ENCODE measurements around the gene COX7C. TPM values are rescaled to one million over a fixed set of nuclear protein-coding genes. Genes with fewer than 3 reads are reported as not detected.

Gene COX7C
- total RNA-seq, 1 experiment from 2014 or later, result 1,292 TPM

DNA sequence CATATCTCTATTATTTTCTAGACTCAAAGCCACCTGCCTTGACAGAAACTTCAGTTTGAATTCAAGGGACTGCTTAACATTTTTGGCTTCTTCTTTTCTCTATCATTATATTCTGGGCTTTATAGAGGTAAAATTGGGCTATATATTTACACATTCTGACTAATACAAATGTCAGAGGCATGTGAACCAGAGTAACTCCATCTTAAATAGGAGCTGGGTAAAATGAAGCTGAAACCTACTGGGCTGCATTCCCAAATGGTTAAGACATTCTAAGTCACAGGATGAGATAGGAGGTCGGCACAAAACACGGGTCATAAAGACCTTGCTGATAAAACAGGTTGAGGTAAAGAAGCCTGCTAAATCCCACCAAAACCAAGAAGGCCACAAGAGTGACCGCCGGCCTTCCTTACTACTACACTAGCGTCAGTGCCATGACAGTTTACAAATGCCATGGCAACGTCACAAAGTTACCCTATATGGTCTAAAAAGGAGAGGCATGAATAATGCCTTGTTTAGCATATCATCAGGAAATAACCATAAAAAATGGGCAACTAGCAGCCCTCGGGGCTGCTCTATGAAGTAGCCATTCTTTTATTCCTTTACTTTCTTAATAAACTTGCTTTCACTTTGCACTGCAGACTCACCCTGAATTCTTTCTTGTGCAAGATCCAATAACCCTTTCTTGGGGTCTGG is 44.8 kb upstream of the COX7C start:
- H4K8ac ChIP-seq (replicated peaks; ENCODE audit: insufficient read length, low read depth, low read length), result no peak overlapping the region
- no peaks in the 10 kb centered on the region for H3K23me2 ChIP-seq (ENCODE audit: insufficient read length, low read depth, low read length, poor library complexity, severe bottlenecking)
- H3K27ac ChIP-seq (ENCODE audit: insufficient read length, low read depth, low read length), result no peak overlapping the region
- H3K79me1 ChIP-seq (ENCODE audit: insufficient read depth, low read depth, low read length, poor library complexity, severe bottlenecking), result no peaks in the 10 kb centered on the region
- no peaks in the 10 kb centered on the region for H3K27me3 ChIP-seq (ENCODE audit: insufficient read depth, low read length)
- no peaks in the 10 kb centered on the region for H4K20me1 ChIP-seq (ENCODE audit: control insufficient read depth, insufficient read depth, insufficient read length)
- no peak overlapping the region for H3K23ac ChIP-seq (ENCODE audit: insufficient read length, low read depth, low read length)
- H2AK5ac ChIP-seq (ENCODE audit: insufficient read length, low read length), result no peak overlapping the region
- Mint-ChIP-seq H3K36me3 (ENCODE audit: insufficient read depth in 1 of 3, low read depth in 3 of 3) (peaks cover 4 to 9% (median 8%) of the 10 kb centered on the region in 3 experiments; a peak in 5 of 7 replicates), H3K4me1 (no peaks in the 10 kb centered on the region), H3K27me3 (ENCODE audit: low read depth) (no peaks in the 10 kb centered on the region), H3K27ac (no peak overlapping the region), H3K4me3 (no peak overlapping the region), H3K9me3 (peaks cover 0 to 5% of the 10 kb centered on the region in 2 experiments; a peak in 2 of 5 replicates)
- no peak overlapping the region for H4K91ac ChIP-seq (ENCODE audit: insufficient read length, low read depth, low read length)
- no peak overlapping the region for H3K4ac ChIP-seq (ENCODE audit: low read depth, low read length)
- H3K9ac ChIP-seq (ENCODE audit: extremely low read depth, insufficient read length, low read length), result no peak overlapping the region
- no peak overlapping the region for H2BK5ac ChIP-seq (ENCODE audit: insufficient read length, low read length)
- TF ChIP-seq, protein P1, sequence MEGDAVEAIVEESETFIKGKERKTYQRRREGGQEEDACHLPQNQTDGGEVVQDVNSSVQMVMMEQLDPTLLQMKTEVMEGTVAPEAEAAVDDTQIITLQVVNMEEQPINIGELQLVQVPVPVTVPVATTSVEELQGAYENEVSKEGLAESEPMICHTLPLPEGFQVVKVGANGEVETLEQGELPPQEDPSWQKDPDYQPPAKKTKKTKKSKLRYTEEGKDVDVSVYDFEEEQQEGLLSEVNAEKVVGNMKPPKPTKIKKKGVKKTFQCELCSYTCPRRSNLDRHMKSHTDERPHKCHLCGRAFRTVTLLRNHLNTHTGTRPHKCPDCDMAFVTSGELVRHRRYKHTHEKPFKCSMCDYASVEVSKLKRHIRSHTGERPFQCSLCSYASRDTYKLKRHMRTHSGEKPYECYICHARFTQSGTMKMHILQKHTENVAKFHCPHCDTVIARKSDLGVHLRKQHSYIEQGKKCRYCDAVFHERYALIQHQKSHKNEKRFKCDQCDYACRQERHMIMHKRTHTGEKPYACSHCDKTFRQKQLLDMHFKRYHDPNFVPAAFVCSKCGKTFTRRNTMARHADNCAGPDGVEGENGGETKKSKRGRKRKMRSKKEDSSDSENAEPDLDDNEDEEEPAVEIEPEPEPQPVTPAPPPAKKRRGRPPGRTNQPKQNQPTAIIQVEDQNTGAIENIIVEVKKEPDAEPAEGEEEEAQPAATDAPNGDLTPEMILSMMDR (conservative IDR thresholded peaks at IDR 0.05), result no peak
- no peak overlapping the region for H2AFZ ChIP-seq (ENCODE audit: low read length)
- H3K79me2 ChIP-seq (ENCODE audit: insufficient read depth, low read length), result no peaks in the 10 kb centered on the region
- H3K56ac ChIP-seq (ENCODE audit: insufficient read length, low read depth, low read length), result no peak overlapping the region
- WGBS (ENCODE audit: extremely low coverage, insufficient read length, low lambda C conversion rate), result no CpG with 5 or more reads among the region's 7 CpGs
- no peak overlapping the region for H3K18ac ChIP-seq (ENCODE audit: insufficient read length, low read depth, low read length)
- H2BK15ac ChIP-seq (ENCODE audit: low read depth, low read length), result no peak overlapping the region
- H2BK120ac ChIP-seq (ENCODE audit: low read depth, low read length, poor library complexity, severe bottlenecking), result no peak overlapping the region
- no peaks in the 10 kb centered on the region for H3K9me3 ChIP-seq (ENCODE audit: control insufficient read depth, low read depth, low read length)
- H3K14ac ChIP-seq (ENCODE audit: insufficient read depth, low read length), result no peak overlapping the region
- no peak for DNase-seq
- H2BK20ac ChIP-seq (ENCODE audit: low read depth, low read length, poor library complexity, severe bottlenecking), result no peak overlapping the region
- no peak overlapping the region for H2BK12ac ChIP-seq (ENCODE audit: insufficient read length, low read depth, low read length)
- H4K5ac ChIP-seq (ENCODE audit: insufficient read length, low read depth, low read length), result no peak overlapping the region
- no peak overlapping the region for H3K4me2 ChIP-seq (ENCODE audit: insufficient read depth, insufficient read length, low read length)
- no peak overlapping the region for H3T11ph ChIP-seq (ENCODE audit: low read length)
- no peaks in the 10 kb centered on the region for H3K4me1 ChIP-seq (ENCODE audit: insufficient read depth, low read length)

Measured in H9 (cell line).